ENCODE results near the gene MFSD6L.

MFSD6L gene

GRCh38 chr17:8766731-8767130 lies 32.4 kb downstream of the MFSD6L start:
- H3K4me3 ChIP-seq (ENCODE audit: insufficient read depth, low read depth, low read length, poor library complexity, severe bottlenecking) = no peak overlapping the region
- no peaks in the 10 kb centered on the region for H3K4me1 ChIP-seq (ENCODE audit: control insufficient read depth, insufficient read depth, low read length, poor library complexity, severe bottlenecking)
- H3K27me3 ChIP-seq (replicated peaks; ENCODE audit: control insufficient read depth, insufficient read depth, low read length, poor library complexity, severe bottlenecking) = no peaks in the 10 kb centered on the region
- no peaks in the 10 kb centered on the region for H3K9me3 ChIP-seq (ENCODE audit: control insufficient read depth, low read length)
- no peaks in the 10 kb centered on the region for H3K36me3 ChIP-seq (ENCODE audit: control insufficient read depth, insufficient read depth, low read length)
- DNase-seq = no peak
- no peak overlapping the region for H3K27ac ChIP-seq (ENCODE audit: insufficient read depth, low read length, poor library complexity, severe bottlenecking)

GRCh38 chr17:8762012-8762411 lies 37.2 kb downstream of the MFSD6L start:
- no peak for DNase-seq
- H3K27ac ChIP-seq (ENCODE audit: insufficient read depth, low read length, poor library complexity, severe bottlenecking) = no peak overlapping the region
- no peaks in the 10 kb centered on the region for H3K36me3 ChIP-seq (ENCODE audit: control insufficient read depth, insufficient read depth, low read length)
- H3K4me1 ChIP-seq (ENCODE audit: control insufficient read depth, insufficient read depth, low read length, poor library complexity, severe bottlenecking) = no peaks in the 10 kb centered on the region
- H3K4me3 ChIP-seq (ENCODE audit: insufficient read depth, low read depth, low read length, poor library complexity, severe bottlenecking) = no peak overlapping the region
- no peaks in the 10 kb centered on the region for H3K9me3 ChIP-seq (ENCODE audit: control insufficient read depth, low read length)
- no peaks in the 10 kb centered on the region for H3K27me3 ChIP-seq (replicated peaks; ENCODE audit: control insufficient read depth, insufficient read depth, low read length, poor library complexity, severe bottlenecking)

DNA sequence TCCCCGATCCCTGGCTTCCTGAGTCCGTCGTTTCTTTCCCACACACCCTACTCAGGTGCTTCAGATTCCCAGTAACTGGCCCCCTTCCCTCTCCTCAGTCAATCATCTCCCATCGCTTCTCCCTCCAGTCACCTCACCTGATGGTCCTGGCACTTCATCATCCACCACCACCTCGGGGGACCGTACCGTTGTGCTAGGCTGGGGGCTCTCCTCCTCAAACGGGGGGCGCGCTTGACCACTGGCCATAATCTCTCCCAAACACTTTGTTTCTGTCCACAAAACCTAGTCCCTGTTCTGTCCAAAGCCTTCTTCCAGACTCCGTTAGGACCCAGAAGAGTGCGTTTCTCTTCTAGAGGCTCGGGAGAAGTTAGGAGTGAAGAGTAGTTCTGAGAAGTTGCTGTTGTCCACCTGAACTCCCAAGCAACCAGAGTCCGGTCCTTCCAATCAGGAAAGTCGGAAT lies 41.0 kb downstream of the MFSD6L start, which contains the start of gene SPDYE4:
TSS of gene SPDYE4 (minus strand) at position 410 of the 460 bp plus-strand sequence. CDS start at position 246, 164 bp downstream.
- Histone ChIP-seq H3K27me3 (replicated peaks; ENCODE audit: control insufficient read depth, insufficient read depth, low read length, poor library complexity, severe bottlenecking) (peaks cover 3% of the 10 kb centered on the region), H3K9me3 (ENCODE audit: control insufficient read depth, low read length) (no peaks in the 10 kb centered on the region), H3K27ac (ENCODE audit: insufficient read depth, low read length, poor library complexity, severe bottlenecking) (no peak within 1 kb of the TSS), H3K4me1 (ENCODE audit: control insufficient read depth, insufficient read depth, low read length, poor library complexity, severe bottlenecking) (no peaks in the 10 kb centered on the region), H3K4me3 (ENCODE audit: insufficient read depth, low read depth, low read length, poor library complexity, severe bottlenecking) (no peak within 1 kb of the TSS), H3K36me3 (ENCODE audit: control insufficient read depth, insufficient read depth, low read length) (no peaks in the 10 kb centered on the region)
- DNase-seq = no peak

DNA sequence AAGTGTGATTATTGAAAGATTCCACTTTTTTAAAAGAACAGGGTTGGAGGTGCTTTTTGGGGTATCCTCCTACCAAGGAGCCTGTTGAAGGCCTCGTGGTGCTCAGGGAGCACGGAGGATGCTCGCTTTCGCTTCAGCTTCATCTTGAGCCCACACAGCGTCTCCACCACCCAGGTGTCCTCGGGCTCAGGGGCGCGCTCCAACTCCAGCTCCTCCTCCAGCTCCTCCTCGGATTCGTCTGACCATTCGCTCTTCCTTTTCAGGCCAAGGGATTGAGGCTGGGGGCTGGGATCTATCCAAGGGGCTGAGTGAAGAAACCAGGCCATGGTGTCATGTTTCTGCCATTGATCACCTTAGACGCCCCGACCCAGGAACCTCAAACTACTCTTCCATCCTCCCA lies 42.0 kb downstream of the MFSD6L start:
- Histone ChIP-seq H3K27ac (ENCODE audit: insufficient read depth, low read length, poor library complexity, severe bottlenecking) (no peak overlapping the region), H3K9me3 (ENCODE audit: control insufficient read depth, low read length) (no peaks in the 10 kb centered on the region), H3K27me3 (replicated peaks; ENCODE audit: control insufficient read depth, insufficient read depth, low read length, poor library complexity, severe bottlenecking) (peaks cover 3% of the 10 kb centered on the region), H3K4me1 (ENCODE audit: control insufficient read depth, insufficient read depth, low read length, poor library complexity, severe bottlenecking) (no peaks in the 10 kb centered on the region), H3K36me3 (ENCODE audit: control insufficient read depth, insufficient read depth, low read length) (no peaks in the 10 kb centered on the region), H3K4me3 (ENCODE audit: insufficient read depth, low read depth, low read length, poor library complexity, severe bottlenecking) (no peak overlapping the region)
- DNase-seq = no peak

- no peaks in the 10 kb centered on the region for H3K4me1 ChIP-seq (ENCODE audit: control insufficient read depth, insufficient read depth, low read length, poor library complexity, severe bottlenecking)
- no peak overlapping the region for H3K4me3 ChIP-seq (ENCODE audit: insufficient read depth, low read depth, low read length, poor library complexity, severe bottlenecking)
- H3K9me3 ChIP-seq (ENCODE audit: control insufficient read depth, low read length) = no peaks in the 10 kb centered on the region
- H3K36me3 ChIP-seq (ENCODE audit: control insufficient read depth, insufficient read depth, low read length) = no peaks in the 10 kb centered on the region
- H3K27me3 ChIP-seq (replicated peaks; ENCODE audit: control insufficient read depth, insufficient read depth, low read length, poor library complexity, severe bottlenecking) = peaks cover 3% of the 10 kb centered on the region
- no peak overlapping the region for H3K27ac ChIP-seq (ENCODE audit: insufficient read depth, low read length, poor library complexity, severe bottlenecking)
- no peak for DNase-seq
Measured at GRCh38 chr17:8755590-8756255, 43.4 kb downstream of the MFSD6L start.

DNA sequence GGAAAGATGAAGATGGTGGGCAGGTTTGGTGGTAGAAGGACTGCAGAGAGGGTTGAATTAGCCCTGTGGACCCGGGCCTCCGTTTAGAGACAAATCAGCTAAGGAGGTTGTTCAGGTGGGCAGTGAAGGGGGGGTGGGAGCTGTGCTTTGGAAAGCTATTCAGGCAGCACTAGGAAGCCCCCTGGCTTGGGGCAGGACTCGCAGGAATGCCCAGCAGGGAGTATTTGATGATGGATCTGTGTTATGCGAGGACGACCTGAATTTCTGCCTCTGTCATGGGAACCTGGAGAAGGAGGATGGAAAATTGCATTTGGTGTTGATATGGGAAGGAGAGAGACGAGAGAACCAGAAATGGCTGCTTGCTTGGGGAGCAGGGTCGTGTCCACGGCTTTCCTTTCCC lies 44.3 kb downstream of the MFSD6L start:
- no peak overlapping the region for H3K27ac ChIP-seq (ENCODE audit: insufficient read depth, low read length, poor library complexity, severe bottlenecking)
- DNase-seq = no peak
- H3K27me3 ChIP-seq (replicated peaks; ENCODE audit: control insufficient read depth, insufficient read depth, low read length, poor library complexity, severe bottlenecking) = peaks cover 3% of the 10 kb centered on the region
- H3K4me3 ChIP-seq (ENCODE audit: insufficient read depth, low read depth, low read length, poor library complexity, severe bottlenecking) = no peak overlapping the region
- H3K4me1 ChIP-seq (ENCODE audit: control insufficient read depth, insufficient read depth, low read length, poor library complexity, severe bottlenecking) = no peaks in the 10 kb centered on the region
- no peaks in the 10 kb centered on the region for H3K36me3 ChIP-seq (ENCODE audit: control insufficient read depth, insufficient read depth, low read length)
- H3K9me3 ChIP-seq (ENCODE audit: control insufficient read depth, low read length) = no peaks in the 10 kb centered on the region

DNA sequence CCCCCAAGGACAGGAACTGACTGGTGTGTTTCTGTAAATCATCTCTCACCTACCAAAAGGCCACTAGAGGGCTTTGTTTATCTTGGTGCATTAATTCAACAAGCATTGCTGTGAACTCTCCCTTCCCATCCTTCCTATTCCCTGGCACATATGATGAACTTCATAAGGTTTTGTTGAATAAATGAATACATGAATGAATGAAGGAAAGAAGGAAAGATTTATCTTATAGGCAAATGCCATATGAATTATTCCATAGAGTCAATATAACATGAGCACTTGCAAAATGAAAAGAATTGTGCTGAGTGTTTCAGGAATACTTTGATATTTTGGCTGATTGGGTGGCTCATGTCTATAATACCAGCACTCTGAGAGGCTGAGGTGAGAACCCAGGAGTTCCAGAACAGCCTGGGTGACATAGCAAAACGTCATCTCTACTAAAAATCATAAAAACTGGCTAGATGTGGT lies 45.2 kb downstream of the MFSD6L start:
- H3K27me3 ChIP-seq (replicated peaks; ENCODE audit: control insufficient read depth, insufficient read depth, low read length, poor library complexity, severe bottlenecking) = peaks cover 3% of the 10 kb centered on the region
- no peak overlapping the region for H3K27ac ChIP-seq (ENCODE audit: insufficient read depth, low read length, poor library complexity, severe bottlenecking)
- no peaks in the 10 kb centered on the region for H3K36me3 ChIP-seq (ENCODE audit: control insufficient read depth, insufficient read depth, low read length)
- H3K9me3 ChIP-seq (ENCODE audit: control insufficient read depth, low read length) = no peaks in the 10 kb centered on the region
- H3K4me1 ChIP-seq (ENCODE audit: control insufficient read depth, insufficient read depth, low read length, poor library complexity, severe bottlenecking) = no peaks in the 10 kb centered on the region
- H3K4me3 ChIP-seq (ENCODE audit: insufficient read depth, low read depth, low read length, poor library complexity, severe bottlenecking) = no peak overlapping the region
- no peak for DNase-seq

GRCh38 chr17:8753136-8753975 lies 45.8 kb downstream of the MFSD6L start:
- Histone ChIP-seq H3K4me1 (ENCODE audit: control insufficient read depth, insufficient read depth, low read length, poor library complexity, severe bottlenecking) (no peaks in the 10 kb centered on the region), H3K36me3 (ENCODE audit: control insufficient read depth, insufficient read depth, low read length) (no peaks in the 10 kb centered on the region), H3K27ac (ENCODE audit: insufficient read depth, low read length, poor library complexity, severe bottlenecking) (no peak overlapping the region), H3K4me3 (ENCODE audit: insufficient read depth, low read depth, low read length, poor library complexity, severe bottlenecking) (no peak overlapping the region), H3K9me3 (ENCODE audit: control insufficient read depth, low read length) (no peaks in the 10 kb centered on the region), H3K27me3 (replicated peaks; ENCODE audit: control insufficient read depth, insufficient read depth, low read length, poor library complexity, severe bottlenecking) (peaks cover 3% of the 10 kb centered on the region)
- no peak for DNase-seq

GRCh38 chr17:8749616-8750015 lies 49.5 kb downstream of the MFSD6L start:
- H3K27me3 ChIP-seq (replicated peaks; ENCODE audit: control insufficient read depth, insufficient read depth, low read length, poor library complexity, severe bottlenecking) = no peaks in the 10 kb centered on the region
- H3K27ac ChIP-seq (ENCODE audit: insufficient read depth, low read length, poor library complexity, severe bottlenecking) = no peak overlapping the region
- H3K36me3 ChIP-seq (ENCODE audit: control insufficient read depth, insufficient read depth, low read length) = no peaks in the 10 kb centered on the region
- no peaks in the 10 kb centered on the region for H3K9me3 ChIP-seq (ENCODE audit: control insufficient read depth, low read length)
- no peaks in the 10 kb centered on the region for H3K4me1 ChIP-seq (ENCODE audit: control insufficient read depth, insufficient read depth, low read length, poor library complexity, severe bottlenecking)
- no peak overlapping the region for H3K4me3 ChIP-seq (ENCODE audit: insufficient read depth, low read depth, low read length, poor library complexity, severe bottlenecking)
- no peak for DNase-seq

DNA sequence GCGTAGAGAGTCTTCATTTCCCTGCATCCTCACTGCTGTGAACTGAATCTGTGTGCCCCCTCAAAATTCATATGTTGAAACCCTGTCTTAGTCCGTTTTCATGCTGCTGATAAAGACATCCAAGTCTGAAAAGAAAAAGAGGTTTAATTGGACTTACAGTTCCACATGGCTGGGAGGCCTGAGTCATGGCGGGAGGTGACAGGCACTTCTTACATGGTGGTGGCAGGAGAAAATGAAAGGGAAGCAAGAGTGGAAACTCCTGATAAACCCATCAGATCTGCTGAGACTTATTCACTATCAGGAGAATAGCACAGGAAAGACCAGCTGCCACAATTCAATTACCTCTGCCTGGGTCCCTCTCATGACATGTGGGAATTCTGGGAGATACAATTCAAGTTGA lies 51.4 kb downstream of the MFSD6L start:
- Histone ChIP-seq H3K4me1 (ENCODE audit: control insufficient read depth, insufficient read depth, low read length, poor library complexity, severe bottlenecking) (no peaks in the 10 kb centered on the region), H3K27me3 (replicated peaks; ENCODE audit: control insufficient read depth, insufficient read depth, low read length, poor library complexity, severe bottlenecking) (no peaks in the 10 kb centered on the region), H3K9me3 (ENCODE audit: control insufficient read depth, low read length) (no peaks in the 10 kb centered on the region), H3K27ac (ENCODE audit: insufficient read depth, low read length, poor library complexity, severe bottlenecking) (no peak overlapping the region), H3K4me3 (ENCODE audit: insufficient read depth, low read depth, low read length, poor library complexity, severe bottlenecking) (no peak overlapping the region), H3K36me3 (ENCODE audit: control insufficient read depth, insufficient read depth, low read length) (no peaks in the 10 kb centered on the region)
- DNase-seq = no peak

All from effector memory CD4-positive, alpha-beta T cell (primary cell).